HUES6 (cell line): ENCODE results near the gene RASIP1.

Experiments
- H3K27ac ChIP-seq: 2 replicates; pipeline ENCODE4 v1.7.0; 2013; ENCODE audit warnings: low read depth, mild to moderate bottlenecking, low read length, inconsistent platforms
- H3K27me3 ChIP-seq: 2 replicates; pipeline ENCODE4 v1.6.1; 2013; ENCODE audit warnings: low read length; ENCODE audit not compliant: control insufficient read depth, insufficient read depth
- H3K36me3 ChIP-seq: 2 replicates; pipeline ENCODE4 v1.6.1; 2013; ENCODE audit warnings: low read length; ENCODE audit not compliant: control insufficient read depth, insufficient read depth
- H3K4me1 ChIP-seq: 2 replicates; pipeline ENCODE4 v1.6.1; 2013; ENCODE audit warnings: low read length; ENCODE audit not compliant: control insufficient read depth, insufficient read depth
- H3K4me3 ChIP-seq: 2 replicates; pipeline ENCODE4 v1.5.1; 2013; ENCODE audit warnings: low read depth, low read length
- H3K9ac ChIP-seq: one replicate; pipeline ENCODE4 v1.6.1; 2013; ENCODE audit warnings: mild to moderate bottlenecking, low read length
- H3K9me3 ChIP-seq: 2 replicates; pipeline ENCODE4 v1.6.1; 2013; ENCODE audit warnings: low read depth, low read length; ENCODE audit not compliant: control insufficient read depth, insufficient read depth

The RASIP1 gene

GRCh38 chr19:48716562-48717291 is 23.7 kb downstream of the RASIP1 start:
- H3K9ac ChIP-seq, result no peak overlapping the region
- H3K27me3 ChIP-seq, result no peaks in the 10 kb centered on the region
- H3K4me3 ChIP-seq, result peak overlapping the region; percentile 50
- H3K9me3 ChIP-seq, result no peaks in the 10 kb centered on the region
- H3K27ac ChIP-seq, result no peak overlapping the region
- peaks cover 45% of the 10 kb centered on the region for H3K4me1 ChIP-seq
- no peaks in the 10 kb centered on the region for H3K36me3 ChIP-seq

GRCh38 chr19:48715681-48716171 is 24.7 kb downstream of the RASIP1 start:
- Histone ChIP-seq H3K9me3 (peaks cover 3% of the 10 kb centered on the region), H3K4me3 (no peak overlapping the region)

GRCh38 chr19:48714759-48715675 is 25.4 kb downstream of the RASIP1 start:
- no peak overlapping the region; the same call in 1 of the 2 replicates for H3K27ac ChIP-seq
- H3K9ac ChIP-seq, result peak overlapping the region; percentile 37

More at GRCh38 chr19:48715681-48716171, 24.7 kb downstream of the RASIP1 start:
- H3K27me3 ChIP-seq, result no peaks in the 10 kb centered on the region
- no peak overlapping the region for H3K27ac ChIP-seq
- H3K4me1 ChIP-seq, result peaks cover 45% of the 10 kb centered on the region
- no peaks in the 10 kb centered on the region for H3K36me3 ChIP-seq
- H3K9ac ChIP-seq, result no peak overlapping the region

DNA sequence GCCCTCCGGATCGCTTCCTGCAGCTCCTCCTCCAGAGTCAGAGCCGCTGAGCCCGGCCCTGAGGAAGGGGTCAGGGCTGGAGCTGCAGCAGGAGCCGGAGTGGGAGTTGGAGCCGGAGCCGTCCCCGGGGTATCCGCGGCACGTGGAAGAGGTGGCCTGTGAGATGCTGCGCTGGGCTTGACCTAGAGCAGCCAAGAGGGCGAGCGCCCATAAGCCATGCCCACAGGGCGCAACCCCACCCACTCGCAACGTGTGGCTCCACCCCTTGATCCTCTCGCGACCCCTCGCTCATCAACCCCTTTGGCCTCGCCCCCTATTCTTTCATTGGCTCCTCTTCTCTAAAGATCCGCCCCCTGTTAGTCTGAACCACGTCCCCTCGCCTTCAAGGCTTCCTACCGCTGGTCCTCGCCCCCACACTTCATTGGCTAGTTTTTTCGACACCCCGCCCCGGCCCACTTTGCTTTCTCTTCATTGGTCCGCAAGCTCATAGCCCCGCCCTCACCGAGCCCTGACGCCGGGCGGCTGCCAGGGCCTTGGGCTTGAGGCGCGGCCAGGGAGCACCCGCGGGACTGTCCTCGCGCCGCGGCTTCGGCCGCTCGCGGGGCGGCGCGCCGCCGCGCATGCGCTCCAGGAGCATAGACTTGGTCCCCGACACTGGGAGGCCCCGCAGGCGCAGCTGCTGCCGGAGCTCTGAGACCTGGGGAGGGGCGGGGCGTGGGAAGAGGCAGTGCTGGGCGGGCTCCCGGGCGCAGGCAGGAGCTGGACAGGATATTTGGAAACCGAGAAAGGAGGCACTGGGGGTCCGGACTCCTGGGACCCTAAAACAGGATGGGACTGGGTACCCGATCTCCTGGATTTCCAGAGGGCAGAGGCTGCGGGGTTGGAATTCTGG is 26.3 kb downstream of the RASIP1 start:
- peak overlapping the region; percentile 88 for H3K4me3 ChIP-seq
- H3K4me1 ChIP-seq, result peaks cover 34% of the 10 kb centered on the region
- no peaks in the 10 kb centered on the region for H3K27me3 ChIP-seq
- H3K36me3 ChIP-seq, result no peaks in the 10 kb centered on the region
- no peak overlapping the region; the same call in 1 of the 2 replicates for H3K27ac ChIP-seq
- peaks cover 3% of the 10 kb centered on the region for H3K9me3 ChIP-seq
- peak overlapping the region; percentile 57 for H3K9ac ChIP-seq

More at GRCh38 chr19:48714759-48715675, 25.4 kb downstream of the RASIP1 start:
- peaks cover 42% of the 10 kb centered on the region for H3K4me1 ChIP-seq
- H3K4me3 ChIP-seq, result peak overlapping the region; percentile 63
- peaks cover 3% of the 10 kb centered on the region for H3K9me3 ChIP-seq
- no peaks in the 10 kb centered on the region for H3K36me3 ChIP-seq
- H3K27me3 ChIP-seq, result no peaks in the 10 kb centered on the region

GRCh38 chr19:48713041-48713863 is 27.2 kb downstream of the RASIP1 start:
- H3K27me3 ChIP-seq, result no peaks in the 10 kb centered on the region
- peaks cover 30% of the 10 kb centered on the region for H3K4me1 ChIP-seq
- peaks cover 3% of the 10 kb centered on the region for H3K9me3 ChIP-seq
- H3K36me3 ChIP-seq, result no peaks in the 10 kb centered on the region
- H3K9ac ChIP-seq, result peak overlapping the region; percentile 57
- no peak overlapping the region for H3K27ac ChIP-seq
- H3K4me3 ChIP-seq, result peak overlapping the region; percentile 88

GRCh38 chr19:48711106-48711662 is 29.2 kb downstream of the RASIP1 start:
- Histone ChIP-seq H3K9me3 (peaks cover 3% of the 10 kb centered on the region), H3K27me3 (no peaks in the 10 kb centered on the region), H3K27ac (no peak overlapping the region), H3K9ac (no peak overlapping the region), H3K4me3 (no peak overlapping the region), H3K4me1 (peaks cover 22% of the 10 kb centered on the region), H3K36me3 (no peaks in the 10 kb centered on the region)

DNA sequence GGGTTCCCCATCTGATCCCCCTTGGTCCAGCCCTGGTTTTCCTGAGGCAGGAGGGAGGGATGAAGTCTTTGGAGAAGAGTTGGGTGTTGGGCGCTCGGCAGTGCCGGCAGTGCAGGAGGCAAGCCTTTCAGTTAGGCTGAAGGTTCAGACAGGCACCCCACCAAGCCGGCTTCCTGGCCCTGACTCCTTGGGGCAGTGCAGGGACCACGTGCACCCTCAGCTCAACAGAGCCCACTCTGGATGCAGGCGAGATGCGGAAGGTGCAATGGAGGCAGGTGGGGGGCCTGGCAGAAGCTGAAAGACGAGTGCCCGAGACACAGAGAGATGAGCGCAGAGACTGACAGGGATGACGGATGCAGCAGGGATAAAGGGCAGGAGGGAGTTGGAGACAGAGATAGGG is 31.9 kb downstream of the RASIP1 start:
- no peaks in the 10 kb centered on the region for H3K27me3 ChIP-seq
- peaks cover 9% of the 10 kb centered on the region for H3K4me1 ChIP-seq
- H3K27ac ChIP-seq, result no peak overlapping the region
- peaks cover 8% of the 10 kb centered on the region for H3K36me3 ChIP-seq
- H3K9me3 ChIP-seq, result peaks cover 3% of the 10 kb centered on the region
- no peak overlapping the region for H3K9ac ChIP-seq
- no peak overlapping the region for H3K4me3 ChIP-seq

DNA sequence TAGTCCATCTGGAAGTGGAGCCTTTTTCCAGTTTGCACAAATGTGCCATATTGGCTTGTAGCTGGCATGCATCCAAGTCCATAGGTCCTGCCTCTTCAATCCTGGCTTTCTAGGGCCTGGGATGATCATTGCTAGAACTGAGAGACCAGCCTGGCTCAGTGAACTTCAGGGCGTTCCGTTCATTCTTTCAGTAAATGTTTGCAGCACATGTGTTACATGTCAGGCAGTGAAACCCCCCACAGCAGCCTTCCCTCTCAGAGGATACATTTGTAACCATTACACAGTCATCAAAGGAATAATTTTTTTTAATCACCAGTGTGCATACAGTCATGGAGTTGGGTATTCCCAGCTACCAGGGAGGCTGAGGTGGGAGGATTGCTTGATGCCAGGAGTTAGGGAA is 35.0 kb downstream of the RASIP1 start:
- peaks cover 14% of the 10 kb centered on the region for H3K36me3 ChIP-seq
- H3K27ac ChIP-seq, result no peak overlapping the region
- no peaks in the 10 kb centered on the region for H3K27me3 ChIP-seq
- H3K9ac ChIP-seq, result no peak overlapping the region
- H3K4me1 ChIP-seq, result peaks cover 5% of the 10 kb centered on the region; the same call in 1 of the 2 replicates
- H3K9me3 ChIP-seq, result no peaks in the 10 kb centered on the region
- H3K4me3 ChIP-seq, result no peak overlapping the region

DNA sequence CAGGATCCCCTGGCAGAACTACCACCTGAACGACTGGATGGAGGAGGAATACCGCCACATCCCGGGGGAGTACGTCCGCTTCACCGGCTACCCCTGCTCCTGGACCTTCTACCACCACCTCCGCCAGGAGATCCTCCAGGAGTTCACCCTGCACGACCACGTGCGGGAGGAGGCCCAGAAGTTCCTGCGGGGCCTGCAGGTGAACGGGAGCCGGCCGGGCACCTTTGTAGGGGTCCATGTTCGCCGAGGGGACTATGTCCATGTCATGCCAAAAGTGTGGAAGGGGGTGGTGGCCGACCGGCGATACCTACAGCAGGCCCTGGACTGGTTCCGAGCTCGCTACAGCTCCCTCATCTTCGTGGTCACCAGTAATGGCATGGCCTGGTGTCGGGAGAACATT is 37.1 kb downstream of the RASIP1 start:
- no peaks in the 10 kb centered on the region for H3K9me3 ChIP-seq
- peaks cover 14% of the 10 kb centered on the region for H3K36me3 ChIP-seq
- H3K4me1 ChIP-seq, result peaks cover 1% of the 10 kb centered on the region
- no peak overlapping the region for H3K4me3 ChIP-seq
- no peak overlapping the region for H3K9ac ChIP-seq
- H3K27me3 ChIP-seq, result no peaks in the 10 kb centered on the region
- no peak overlapping the region for H3K27ac ChIP-seq
